ENCODE data around the gene CNOT1.
A peak's percentile ranks its signal among the peaks of the same experiment; 100 is the strongest.

The CNOT1 gene

DNA sequence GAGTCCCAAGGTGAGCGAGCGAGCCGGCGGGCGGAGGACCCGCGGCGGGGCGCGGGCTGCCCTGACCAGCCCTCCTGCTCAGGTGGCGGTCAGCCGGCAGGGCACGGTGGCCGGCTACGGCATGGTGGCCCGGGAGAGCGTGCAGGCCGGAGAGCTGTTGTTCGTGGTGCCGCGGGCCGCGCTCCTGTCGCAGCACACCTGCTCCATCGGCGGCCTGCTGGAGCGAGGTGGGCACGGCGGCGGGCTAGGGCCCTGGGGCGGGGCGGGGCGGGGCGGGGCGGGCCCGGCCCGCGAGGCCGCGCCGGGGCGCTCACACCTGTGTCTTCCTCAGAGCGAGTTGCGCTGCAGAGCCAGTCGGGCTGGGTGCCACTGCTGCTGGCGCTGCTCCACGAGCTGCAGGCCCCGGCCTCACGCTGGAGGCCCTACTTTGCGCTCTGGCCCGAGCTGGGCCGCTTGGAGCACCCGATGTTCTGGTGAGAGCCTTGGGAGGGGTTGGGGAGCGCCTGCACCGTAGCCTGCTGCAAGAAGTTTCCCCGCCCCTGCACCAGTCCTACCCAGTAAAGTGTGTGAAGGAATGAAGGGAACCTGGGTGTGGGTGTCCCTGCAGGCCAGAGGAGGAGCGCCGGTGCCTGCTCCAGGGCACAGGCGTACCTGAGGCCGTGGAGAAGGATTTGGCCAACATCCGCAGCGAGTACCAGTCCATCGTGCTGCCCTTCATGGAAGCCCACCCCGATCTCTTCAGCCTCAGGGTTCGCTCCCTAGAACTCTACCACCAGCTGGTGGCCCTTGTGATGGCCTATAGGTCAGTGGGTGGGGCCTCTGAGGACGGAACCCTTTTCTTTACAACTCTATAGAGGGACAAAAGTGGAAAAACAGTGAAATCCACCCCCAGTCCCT, 113.5 kb downstream of the CNOT1 start:
- DNase-seq = peak; percentile 77

DNA sequence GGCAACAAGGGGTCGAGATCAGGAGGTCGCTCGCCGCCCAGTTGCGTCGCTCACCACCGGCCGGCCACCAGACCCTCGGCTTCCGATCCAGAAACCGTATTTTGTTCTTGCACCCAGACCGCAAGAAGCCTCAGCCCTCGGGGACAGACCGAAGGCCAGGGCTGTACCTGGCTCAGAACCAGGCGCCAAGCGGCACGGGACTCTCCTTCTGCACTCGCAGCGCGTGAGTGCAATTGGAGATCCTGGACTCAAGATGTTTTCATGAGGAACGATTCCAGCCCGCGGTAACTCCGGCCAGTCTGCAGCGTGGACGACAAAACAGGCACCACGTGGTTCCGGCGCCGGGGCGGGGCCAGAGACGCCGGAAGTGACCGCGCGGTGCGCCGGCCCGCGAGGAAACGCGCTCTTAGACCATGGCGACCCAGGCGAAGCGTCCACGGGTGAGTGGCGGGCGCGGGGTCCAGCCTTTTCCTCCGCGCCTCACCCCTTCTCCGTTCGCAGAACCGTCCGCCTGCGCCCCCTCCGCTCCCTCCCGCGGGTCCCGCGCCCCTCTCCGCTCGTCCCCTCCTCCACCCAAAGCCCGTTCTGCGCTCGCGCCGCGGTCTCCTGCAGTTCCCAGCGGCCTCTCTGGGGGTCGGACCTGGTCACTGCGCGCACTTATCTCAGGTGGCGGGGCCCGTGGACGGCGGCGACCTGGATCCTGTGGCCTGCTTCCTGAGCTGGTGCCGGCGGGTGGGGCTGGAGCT, 114.3 kb downstream of the CNOT1 start, which contains the start of gene SETD6:
SETD6 (plus strand) TSS at position 393 of the 746 bp plus-strand sequence; CDS start at position 414, 21 bp downstream.
- DNase-seq = peak; percentile 93

DNA sequence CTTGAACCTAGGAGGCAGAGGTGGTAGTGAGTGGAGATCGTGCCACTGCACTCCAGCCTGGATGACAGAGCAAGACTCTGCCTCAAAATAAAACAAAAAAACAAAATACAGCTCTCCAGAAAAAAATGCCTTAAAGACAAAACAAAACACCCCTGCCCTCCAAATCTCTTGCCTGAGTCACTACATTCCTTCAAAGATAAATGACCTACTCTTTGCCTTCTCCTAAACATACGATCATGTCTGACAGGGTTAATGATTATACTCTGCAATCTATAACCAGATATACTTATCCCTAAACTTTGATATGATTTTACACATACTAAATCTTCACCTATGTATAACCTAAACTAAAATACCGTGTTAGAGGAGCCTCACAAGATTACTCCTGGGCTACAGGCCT, 115.8 kb downstream of the CNOT1 start:
- no peak for DNase-seq

DNA sequence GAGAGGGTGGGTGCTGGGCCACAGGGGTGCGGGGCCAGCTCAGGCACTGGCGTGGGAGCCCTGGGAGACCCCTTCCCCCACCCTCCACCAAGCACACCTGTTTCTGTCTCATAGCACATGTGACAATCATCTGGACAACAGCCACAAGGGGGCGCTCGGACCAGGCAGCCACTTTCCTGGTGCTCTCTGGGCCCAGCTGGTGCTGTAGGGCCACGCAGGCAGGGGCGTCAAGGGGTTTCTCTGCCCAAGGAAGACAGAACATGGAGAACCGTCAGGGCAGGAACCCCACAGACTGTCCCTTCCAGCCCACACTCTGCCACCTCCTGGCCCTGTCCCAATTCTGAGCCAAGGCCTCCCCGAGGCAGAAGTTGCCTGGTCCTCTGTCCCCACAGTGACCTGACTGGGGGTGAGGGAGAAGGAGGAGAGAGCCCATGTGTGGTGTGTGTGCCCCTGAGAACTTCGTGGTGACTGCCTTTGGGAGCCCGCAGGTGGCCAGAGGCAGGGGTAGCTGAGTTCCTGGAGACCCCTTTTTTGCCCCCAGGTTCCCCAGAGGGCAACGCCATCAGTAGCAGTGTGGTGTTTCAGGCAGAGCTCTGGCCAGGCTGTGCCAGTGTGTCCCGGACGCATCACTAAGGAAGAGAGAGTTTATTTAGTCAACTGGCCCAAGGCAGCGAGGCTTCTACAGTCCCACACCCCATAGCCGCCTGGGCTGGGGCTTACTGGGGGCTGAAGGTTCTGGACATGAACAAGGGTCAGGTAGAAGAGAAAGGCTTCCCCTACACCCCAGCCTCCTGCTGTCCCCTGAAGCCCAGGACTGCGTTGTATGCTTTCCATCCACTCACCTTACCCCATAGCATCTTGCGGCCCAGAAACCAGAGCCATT, 117.5 kb downstream of the CNOT1 start:
- DNase-seq = peak; percentile 79

DNA sequence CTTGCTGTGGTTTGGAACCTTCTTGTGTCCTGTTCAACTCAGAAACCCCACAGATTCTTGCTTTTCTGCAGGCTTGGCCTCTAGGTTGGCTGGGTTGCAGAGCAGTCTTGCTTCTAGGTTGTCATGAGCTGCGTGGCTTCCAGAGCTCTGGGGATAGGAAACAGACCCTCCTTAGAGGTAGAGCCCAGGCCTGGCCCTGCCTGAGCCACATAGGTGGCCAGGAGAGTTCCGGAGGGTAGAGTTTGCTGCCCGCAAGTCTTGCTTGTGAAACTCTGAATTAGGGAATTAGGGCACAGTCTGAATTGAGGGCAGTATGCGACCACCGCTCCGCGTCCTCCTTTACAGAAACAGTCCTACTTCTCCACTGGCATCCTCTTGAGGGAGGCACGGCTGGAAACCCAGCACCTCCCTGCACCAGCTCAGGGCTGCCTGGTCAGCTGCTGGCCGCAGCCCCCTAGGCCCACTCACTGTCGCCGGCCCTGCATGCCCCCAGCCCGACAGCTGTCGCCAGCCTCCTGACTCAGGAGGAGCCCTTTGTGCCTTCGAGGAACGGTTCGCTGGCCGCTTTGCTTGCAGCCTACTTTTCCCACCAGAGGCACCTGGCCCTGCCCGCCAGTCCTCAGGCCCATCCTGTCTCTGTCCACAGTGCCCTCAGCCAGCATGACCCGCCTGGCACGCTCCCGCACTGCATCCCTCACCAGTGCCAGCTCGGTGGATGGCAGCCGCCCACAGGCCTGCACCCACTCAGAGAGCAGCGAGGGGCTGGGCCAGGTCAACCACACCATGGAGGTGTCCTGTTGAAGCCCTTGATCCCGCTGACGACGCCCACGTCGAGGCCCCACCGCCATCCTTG, 118.6 kb downstream of the CNOT1 start:
- DNase-seq = no peak

DNA sequence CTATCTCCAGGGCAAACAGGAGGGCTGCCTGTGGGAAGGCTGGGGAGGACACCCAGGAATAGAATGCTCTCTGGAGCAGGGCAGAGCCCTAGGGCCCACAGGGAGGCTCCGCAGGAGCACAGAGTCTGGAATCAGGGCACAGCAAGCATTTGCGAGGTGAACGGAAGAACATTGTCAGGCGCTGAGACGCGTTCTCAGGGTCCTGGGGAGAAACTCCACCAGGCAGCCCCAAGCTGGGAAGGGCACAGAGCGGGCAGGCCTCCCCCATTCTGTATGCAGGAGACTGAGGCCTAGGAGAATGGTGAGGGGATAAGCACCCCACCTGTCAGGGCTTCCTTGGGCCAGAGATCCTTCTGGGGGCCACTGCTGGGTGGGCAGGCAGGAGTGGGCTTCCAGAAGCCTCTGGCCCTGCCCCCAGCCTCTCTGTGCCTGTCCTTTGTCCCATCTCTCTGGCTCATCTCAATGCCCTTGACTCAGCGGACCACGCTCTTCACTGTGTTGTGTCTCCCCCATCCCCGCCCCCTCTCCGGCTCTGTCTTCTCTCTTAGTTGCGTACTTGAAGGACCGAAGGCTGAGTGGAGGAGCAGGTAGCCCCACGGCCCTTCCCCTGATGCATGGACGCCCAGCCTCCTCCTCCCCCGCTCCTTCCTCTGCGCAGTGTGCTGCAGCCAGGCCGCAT, 119.4 kb downstream of the CNOT1 start:
- DNase-seq = no peak

DNA sequence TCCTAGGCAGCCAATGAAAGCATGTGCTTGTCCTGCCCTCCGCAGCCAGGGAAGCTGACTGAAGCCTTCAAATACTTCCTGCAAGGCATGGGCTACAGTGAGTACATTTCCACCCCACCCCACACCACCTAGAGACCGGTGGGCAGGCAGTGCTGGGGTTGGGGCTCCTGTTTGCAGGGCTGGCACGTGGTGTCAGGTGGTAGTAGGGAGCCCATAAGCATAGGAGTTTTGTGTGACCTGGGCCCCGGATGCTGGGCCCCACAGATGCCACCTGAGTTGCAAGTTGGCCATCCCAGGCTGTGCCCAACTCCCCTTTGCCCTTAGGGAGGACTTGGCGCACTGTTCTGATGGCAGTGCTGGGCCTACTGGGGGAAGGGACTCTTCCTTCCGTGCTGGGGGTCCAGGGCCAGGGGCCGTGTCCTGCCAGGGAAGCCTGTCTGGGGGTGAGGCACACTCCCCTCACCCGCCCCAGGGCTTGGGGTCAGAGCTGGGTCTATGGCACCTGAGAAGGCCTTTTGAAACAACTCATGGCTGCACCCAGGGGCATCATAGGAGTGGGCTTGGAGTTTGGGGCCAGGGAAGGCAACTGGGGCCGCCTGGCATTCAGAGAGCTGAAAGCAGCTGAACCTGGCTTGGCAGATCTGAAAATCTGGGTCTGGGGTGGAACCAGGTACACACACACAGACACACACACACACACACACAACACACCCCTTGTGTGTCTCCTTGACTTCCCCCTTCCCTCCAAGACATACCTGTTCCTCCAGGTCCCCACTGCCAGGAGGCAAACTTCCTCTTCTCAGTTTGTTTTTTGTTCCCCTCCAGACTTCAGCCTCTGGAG, 120.2 kb downstream of the CNOT1 start:
- no peak for DNase-seq

DNA sequence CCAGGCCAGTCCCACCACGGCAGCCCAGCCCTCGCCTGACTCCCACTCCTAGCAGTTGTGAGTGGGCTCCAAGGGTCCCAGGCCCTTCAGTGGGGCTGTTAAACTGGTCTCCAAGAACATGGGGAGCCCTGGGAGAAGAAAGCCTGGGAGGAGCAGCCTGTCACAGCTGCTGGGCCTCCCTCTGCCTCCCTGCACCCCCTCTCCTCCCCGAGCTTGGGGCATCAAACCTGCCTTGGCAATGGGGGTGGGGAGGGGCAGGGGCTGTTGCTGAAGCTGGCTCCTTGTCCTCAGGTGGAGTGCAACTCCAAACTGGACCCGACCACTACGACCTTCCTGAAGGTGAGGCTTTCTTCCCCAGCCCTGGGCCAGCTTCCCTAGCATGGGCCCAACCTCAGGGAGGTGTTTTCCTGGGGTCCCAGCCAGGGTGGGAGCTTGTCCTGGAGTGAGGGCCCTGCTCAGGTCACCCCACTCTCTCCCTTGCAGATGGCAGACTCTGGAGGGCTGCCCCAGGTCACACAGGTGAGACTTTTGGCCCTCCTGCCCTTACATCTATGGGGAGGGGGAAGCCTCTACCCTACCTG, 120.9 kb downstream of the CNOT1 start:
- no peak for DNase-seq

DNA sequence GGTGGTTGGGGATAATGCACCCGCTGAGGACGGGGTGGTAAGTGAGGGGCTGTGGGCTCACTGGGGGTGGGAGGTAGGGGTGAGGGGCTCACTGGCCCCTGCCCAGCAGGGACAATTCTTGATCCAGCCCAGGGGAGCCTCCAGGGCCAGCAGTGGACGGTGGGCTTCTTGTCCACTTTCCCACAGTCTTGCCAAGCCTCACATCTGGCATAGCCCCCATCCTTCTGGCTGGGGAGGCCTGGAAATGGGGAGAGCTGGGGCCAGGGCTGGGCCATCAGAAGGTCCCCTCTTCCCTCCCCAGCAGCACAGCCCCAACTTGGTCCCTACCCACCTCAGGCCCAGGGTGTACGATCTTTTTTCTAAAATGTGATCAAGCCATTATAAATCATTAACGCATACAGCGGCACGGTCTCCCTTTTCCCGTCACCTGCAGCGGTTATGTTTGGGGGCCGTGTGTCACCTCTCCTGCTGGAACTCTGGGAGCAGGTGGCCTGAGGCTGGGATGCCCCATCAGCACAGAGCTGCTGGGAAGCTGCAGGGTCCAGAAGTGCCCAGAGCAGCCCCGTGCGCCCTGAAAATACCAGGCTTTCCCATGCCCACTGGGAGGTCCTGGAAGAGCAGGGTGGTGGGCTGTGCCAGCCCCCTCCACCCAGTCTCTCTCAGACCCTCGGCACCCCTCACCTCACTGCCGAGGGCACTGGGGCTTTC, 121.5 kb downstream of the CNOT1 start:
- no peak for DNase-seq

DNA sequence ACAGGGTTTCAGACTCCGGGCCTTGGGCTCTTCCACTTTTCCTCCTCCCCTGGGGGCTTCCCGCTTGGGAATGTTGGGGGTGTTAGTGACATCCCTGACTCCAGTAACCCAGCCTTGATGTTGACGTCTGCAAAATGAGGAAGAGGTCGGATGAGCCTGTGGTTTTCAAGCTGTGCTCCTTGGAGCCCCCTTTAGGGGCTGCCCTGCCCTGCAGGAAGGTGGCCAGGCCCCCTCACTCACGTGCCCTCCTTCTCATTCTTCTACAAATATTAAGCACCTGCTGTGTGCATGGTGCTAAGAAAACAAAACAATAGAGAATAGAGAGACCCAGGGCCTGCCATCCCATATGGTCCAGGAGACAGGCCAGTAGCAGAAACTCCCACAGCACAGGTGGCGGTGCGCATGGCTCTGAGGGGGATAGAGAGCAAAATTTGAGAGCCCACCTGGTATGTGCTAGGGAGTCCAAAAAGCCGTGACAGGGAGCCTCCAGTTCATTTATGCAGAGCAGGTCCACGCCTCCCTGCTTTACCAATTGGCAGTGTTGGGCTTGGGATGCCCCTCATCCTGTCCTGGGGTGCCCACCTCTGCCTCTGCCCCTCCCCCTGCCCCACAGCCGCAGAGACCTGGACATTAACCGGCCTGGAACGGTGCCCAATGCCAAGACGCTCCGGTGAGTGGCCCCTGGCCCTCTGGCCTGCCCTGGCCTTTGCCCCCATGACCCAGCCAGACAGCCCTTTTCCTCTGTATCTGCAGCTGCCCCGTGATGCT, 122.2 kb downstream of the CNOT1 start:
- DNase-seq = no peak

DNA sequence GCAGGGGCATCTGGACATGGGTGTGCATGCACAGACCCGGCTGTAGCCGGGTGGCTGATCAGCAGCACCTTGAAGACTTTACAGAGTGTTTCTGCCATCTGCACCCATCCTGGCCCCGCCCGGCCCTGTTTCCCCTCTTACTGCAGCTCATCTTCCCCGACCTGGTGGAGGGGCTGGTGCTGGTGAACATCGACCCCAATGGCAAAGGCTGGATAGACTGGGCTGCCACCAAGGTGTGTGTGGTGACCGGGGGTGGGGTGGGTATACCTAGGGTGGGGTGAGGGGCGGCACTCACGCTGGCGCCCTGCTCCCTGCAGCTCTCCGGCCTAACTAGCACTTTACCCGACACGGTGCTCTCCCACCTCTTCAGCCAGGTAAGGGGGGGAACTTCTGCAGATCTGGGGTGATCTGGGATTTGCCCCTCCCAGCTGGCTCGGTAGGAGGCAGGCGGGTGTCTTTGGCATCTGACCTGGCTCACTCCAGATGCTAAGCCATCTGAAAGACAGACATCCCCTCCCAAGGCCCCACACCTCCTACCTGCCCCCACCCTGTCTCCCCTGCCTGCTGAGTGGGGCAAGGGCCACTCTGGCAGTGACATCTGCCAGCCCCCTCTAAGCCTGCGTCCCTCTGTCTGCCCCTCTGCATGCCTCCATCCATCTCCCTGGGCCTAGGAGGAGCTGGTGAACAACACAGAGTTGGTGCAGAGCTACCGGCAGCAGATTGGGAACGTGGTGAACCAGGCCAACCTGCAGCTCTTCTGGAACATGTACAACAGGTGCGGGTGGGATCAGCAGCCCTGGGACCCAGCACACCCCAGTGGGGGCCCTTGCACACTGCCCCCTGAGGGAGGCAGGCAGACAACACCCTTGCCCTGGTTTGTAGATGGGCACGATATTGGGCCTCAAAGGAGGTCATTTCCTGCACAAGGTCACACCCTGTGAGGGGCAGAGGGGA, 123.1 kb downstream of the CNOT1 start:
- DNase-seq = no peak

DNA sequence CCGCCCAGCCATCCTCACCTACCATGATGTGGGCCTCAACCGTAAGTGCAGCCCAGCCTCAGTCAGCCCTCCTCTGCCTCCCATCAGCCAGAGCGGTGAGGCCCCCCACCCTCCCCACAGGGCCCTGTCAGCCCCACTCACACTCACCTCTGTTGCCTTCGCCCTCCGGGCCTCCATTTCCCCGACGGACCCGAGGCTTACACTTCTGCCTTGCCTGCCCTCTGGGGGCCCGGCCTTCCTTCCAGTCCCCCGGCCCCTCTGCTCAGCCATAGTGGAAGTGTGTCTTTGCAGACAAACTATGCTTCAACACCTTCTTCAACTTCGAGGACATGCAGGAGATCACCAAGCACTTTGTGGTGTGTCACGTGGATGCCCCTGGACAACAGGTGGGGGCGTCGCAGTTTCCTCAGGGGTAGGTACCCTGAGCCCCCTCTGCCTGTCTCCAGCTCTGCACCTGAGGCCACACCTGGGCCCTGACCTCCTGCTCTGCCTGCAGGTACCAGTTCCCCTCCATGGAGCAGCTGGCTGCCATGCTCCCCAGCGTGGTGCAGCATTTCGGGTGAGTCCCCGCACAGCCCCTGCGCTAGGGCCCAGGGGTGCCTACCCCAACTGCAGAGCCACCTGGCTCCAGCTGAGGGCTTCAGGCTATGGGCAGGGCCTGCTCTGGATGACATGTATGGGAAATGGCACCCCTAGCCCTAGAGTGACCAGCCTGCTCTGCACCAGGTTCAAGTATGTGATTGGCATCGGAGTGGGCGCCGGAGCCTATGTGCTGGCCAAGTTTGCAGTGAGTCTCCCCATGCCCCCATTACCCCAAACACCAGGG, 125.5 kb downstream of the CNOT1 start:
- DNase-seq = no peak

DNA sequence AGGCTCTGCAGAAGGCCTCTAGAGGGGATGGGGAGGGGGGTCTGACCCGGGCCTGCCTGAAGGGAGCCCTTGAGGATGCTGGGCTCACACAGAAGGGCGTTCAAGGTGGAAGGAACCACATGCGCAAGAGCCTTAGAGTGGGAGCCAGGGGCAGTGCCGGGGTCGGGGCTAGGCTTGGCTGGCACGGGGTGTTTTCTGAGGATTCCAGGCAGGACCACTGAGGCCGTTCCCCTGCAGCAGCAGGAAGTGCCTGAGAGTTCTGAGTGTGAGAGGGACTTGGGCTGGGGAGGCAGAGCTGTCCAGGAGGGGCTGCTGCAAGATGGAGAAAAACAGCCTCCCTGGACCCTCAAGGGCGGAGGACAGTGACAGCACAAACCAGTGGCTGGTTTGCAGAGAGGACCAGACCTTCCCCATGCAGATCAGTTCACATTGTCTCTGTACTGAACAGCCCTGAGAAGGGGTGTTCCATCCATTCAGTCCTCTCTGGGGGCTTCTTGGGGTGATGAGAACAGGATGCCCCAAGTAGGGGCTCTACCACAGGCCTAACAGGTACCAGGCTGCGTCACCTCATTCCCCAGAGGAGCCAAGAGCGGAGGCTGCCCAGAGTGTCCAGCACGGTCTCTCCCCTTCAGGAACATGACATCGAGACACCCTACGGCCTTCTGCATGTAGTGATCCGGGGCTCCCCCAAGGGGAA, 126.3 kb downstream of the CNOT1 start:
- no peak for DNase-seq

DNA sequence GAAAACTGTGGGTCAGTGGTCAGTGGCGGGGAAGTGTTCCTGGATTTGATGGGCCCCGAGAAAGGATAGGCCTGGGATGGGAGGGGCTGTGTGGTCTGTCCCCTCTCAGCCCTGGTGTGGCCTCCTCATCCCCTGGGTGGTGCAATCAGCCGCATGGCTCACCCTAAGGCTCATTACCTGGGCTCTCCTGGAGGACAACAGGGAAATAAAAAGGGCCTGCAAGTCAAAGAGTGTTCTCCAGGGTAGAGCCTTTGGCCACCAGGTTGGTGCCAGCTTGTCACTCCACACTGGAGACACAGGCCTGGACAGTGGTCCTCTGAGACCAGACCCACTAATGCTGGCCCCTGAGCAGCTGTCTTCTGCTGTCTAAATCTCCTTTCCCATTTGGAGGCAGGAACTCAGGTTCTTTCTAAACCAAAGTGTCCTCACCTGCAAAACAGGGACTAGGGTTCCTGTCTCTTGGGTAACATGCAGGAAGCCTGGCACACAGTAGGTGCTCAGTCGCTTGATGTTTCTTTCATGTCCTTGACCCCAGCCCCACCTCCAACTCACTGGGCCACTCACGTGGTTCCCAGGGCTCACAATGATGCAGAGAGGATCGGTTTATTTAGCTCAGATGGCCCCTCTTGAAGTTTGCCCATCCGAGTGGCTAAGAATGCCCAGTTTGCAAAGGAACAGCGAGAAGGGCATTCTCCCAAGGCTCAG, 127.3 kb downstream of the CNOT1 start:
- DNase-seq = no peak
